Thyroid gland (tissue), 4 donors: ENCODE results near the gene ANKRD66. TPM values are rescaled to one million over a fixed set of nuclear protein-coding genes. Genes with fewer than 3 reads are reported as not detected.
A peak's percentile ranks its signal among the peaks of the same experiment; 100 is the strongest.

ENCODE experiments used
- DNase-seq, 2 donors: peaks; one replicate each; pipeline ENCODE4 v3.0.0-alpha.2; 2019
- H3K27ac ChIP-seq, 3 donors: fragments of 200-600 bp; sonication (generic); 1 replicate in 2 of 3; 2 replicates in 1 of 3; pipeline ENCODE4 v1.5.1; 2016 to 2019; ENCODE audit warnings: mild to moderate bottlenecking in 1 of 3, moderate library complexity in 1 of 3
- H3K27me3 ChIP-seq: fragments of 200-600 bp; sonication (generic); one replicate; pipeline ENCODE4 v1.5.1; 2019
- H3K36me3 ChIP-seq, 2 donors: fragments of 200-600 bp; sonication (generic); one replicate each; pipeline ENCODE4 v1.5.1; 2016 to 2019
- H3K4me1 ChIP-seq, 2 donors: fragments of 200-600 bp; sonication (generic); one replicate each; pipeline ENCODE4 v1.5.1; 2017 to 2019
- H3K4me3 ChIP-seq, 3 donors: fragments of 200-600 bp; sonication (generic); replicated peaks in 1 of 3; 1 replicate in 2 of 3; 2 replicates in 1 of 3; pipeline ENCODE4 v1.5.1; 2016; ENCODE audit warnings: mild to moderate bottlenecking in 1 of 3
- H3K9me3 ChIP-seq: fragments of 200-600 bp; sonication (generic); one replicate; pipeline ENCODE4 v1.5.1; 2017
- POLR2A ChIP-seq, 2 donors: fragments of 450-650 bp; IDR thresholded peaks; one replicate each; pipeline ENCODE4 v1.6.1; 2017; ENCODE audit warnings: antibody characterized with exemption in 2 of 2, mild to moderate bottlenecking in 2 of 2, moderate library complexity in 1 of 2
- WGBS, 2 donors: methylation state at CpG; one replicate each; pipeline ENCODE4 v1.1.5; 2017; 5-methylcytosine and 5-hydroxymethylcytosine counted together
- intact Hi-C: fragments of 100-400 bp; cut with DNase I; formaldehyde crosslinking; loops from one replicate; pipeline ENCODE4 v1.15.1; 2023
- total RNA-seq, 4 donors: library from RNA; depleted of rRNA; stranded (reverse); fragments of >200 nt; gene quantifications; one replicate each; pipeline ENCODE4 v1.2.3, GENCODE V29; 2016
- TF ChIP-seq, protein P1 (sequence below), 6 experiments: fragments of 200-600 bp in 3 of 6; fragments of 450-650 bp in 3 of 6; sonication (generic) in 3 of 6; IDR thresholded peaks; one replicate each; pipeline ENCODE4 v1.5.1; 2016 to 2019; ENCODE audit warnings: antibody characterized with exemption in 6 of 6, mild to moderate bottlenecking in 2 of 6, inconsistent platforms in 1 of 6, moderate library complexity in 1 of 6

Gene ANKRD66
- not detected for total RNA-seq

DNA sequence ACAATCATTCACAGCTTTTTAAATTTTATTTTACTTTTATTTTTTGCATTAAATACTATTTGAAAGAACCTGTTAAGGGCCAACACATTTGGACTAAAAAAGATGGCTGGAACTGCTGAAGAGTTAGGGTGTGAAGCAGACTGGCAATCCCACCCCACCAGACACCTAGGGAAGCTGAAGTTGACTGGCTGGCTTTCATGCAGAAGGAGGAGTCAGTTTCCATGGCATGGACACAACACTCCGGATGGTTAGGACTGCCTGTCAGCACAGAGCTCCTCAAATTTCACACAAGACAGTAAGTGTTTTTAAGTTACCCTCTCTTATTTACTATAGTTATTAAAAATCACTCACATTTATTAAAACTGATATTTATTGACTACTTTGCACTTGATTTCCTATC lies at the start of gene ANKRD66:
Gene ANKRD66, plus strand, starts transcription at position 238 of the 400 bp plus-strand sequence. CDS start 5,016 bp downstream, outside the sequence.
- no peaks in the 10 kb centered on the region for H3K4me1 ChIP-seq
- no peak within 1 kb of the TSS for H3K27ac ChIP-seq
- intact Hi-C loops = no loop called here
- 41 to 86% methylated on average over 1 of the region's 1 CpG for WGBS, 2 donors
- DNase-seq = no peak
- no peak within 1 kb of the TSS for H3K4me3 ChIP-seq
- no peak for TF ChIP-seq POLR2A (IDR thresholded peaks at IDR 0.05)
- TF ChIP-seq, protein P1, sequence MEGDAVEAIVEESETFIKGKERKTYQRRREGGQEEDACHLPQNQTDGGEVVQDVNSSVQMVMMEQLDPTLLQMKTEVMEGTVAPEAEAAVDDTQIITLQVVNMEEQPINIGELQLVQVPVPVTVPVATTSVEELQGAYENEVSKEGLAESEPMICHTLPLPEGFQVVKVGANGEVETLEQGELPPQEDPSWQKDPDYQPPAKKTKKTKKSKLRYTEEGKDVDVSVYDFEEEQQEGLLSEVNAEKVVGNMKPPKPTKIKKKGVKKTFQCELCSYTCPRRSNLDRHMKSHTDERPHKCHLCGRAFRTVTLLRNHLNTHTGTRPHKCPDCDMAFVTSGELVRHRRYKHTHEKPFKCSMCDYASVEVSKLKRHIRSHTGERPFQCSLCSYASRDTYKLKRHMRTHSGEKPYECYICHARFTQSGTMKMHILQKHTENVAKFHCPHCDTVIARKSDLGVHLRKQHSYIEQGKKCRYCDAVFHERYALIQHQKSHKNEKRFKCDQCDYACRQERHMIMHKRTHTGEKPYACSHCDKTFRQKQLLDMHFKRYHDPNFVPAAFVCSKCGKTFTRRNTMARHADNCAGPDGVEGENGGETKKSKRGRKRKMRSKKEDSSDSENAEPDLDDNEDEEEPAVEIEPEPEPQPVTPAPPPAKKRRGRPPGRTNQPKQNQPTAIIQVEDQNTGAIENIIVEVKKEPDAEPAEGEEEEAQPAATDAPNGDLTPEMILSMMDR (IDR thresholded peaks at IDR 0.05) = no peak
- no peaks in the 10 kb centered on the region for H3K27me3 ChIP-seq
- H3K36me3 ChIP-seq = no peaks in the 10 kb centered on the region
- H3K9me3 ChIP-seq = no peaks in the 10 kb centered on the region

DNA sequence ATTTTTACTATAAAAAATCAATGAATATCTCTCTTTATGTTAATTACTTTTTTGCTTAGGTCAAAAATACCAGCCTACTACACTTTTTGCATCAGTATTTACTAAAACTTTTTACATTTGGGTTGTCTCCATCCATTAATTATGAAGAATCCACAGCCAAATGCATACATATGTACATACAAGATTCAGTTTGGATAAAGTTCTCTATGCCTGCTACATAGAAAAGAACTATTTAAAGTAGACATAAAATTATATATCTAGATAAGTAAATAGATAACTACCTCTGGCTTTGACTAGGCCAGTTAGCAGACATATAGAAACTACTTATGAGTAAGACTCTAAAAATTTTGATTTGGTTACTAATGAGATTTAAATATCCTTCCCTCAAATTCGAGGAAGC lies 46.8 kb upstream of the ANKRD66 start:
- Histone ChIP-seq H3K4me1 (peaks cover 0 to under 1% of the 10 kb centered on the region in 2 donors), H3K27me3 (no peaks in the 10 kb centered on the region), H3K36me3 (no peaks in the 10 kb centered on the region), H3K4me3 (no peak overlapping the region), H3K27ac (no peak overlapping the region), H3K9me3 (no peaks in the 10 kb centered on the region)
- 87 to 90% methylated on average over 1 of the region's 1 CpG for WGBS, 2 donors
- DNase-seq = no peak
- TF ChIP-seq, protein P1 (IDR thresholded peaks at IDR 0.05) = no peak
- TF ChIP-seq POLR2A (IDR thresholded peaks at IDR 0.05) = no peak
- intact Hi-C loops = no loop called here

DNA sequence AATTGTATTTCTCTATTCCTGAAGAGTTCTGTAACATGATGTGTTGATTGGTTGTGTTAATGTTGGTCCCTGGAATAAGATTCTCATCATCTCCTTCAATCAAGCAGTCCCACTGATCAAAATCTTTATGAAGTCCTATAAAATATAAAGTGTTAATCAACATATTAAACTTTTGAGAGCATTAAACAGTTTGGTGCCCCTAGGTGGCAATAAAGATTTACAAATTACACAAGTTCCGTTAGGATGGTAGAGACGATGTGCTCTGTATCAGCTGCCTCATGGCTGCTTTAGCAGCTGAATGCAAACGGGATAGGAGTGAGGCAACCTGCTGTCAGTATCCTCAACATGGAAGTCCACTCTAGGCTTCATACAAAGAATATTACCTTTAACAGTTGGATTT lies 42.2 kb upstream of the ANKRD66 start:
- Histone ChIP-seq H3K27ac (no peak overlapping the region), H3K36me3 (no peaks in the 10 kb centered on the region), H3K4me3 (no peak overlapping the region), H3K9me3 (no peaks in the 10 kb centered on the region), H3K27me3 (no peaks in the 10 kb centered on the region), H3K4me1 (peaks cover 6 to 8% of the 10 kb centered on the region in 2 donors)
- TF ChIP-seq, protein P1 (IDR thresholded peaks at IDR 0.05) = peak in 3 of 6 experiments; percentile 34 to 49 (median 42)
- TF ChIP-seq POLR2A (IDR thresholded peaks at IDR 0.05) = no peak
- WGBS, 2 donors = 14 to 26% methylated on average over 3 of the region's 3 CpGs
- DNase-seq = no peak
- intact Hi-C loops = no loop called here

DNA sequence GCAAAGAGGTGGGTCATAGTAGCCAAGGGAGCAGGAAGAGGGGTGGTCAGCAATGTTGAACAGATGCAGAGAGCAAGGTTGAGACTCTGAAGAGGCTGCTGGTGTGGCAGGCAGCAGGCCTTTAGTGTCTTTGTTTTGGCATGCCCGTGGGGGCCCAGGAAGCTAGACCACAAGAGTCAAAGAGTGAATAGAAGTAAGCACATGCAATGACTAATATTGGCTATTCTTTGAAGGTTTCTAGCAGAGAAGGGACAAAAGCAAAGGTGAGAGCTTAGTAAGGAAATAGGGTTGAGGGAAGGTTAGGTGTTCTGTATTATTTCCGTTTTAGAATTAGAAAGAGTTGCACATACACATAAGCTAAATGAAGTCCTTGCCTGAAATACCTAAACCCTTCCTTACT lies 40.3 kb upstream of the ANKRD66 start:
- Histone ChIP-seq H3K4me1 (peaks cover 6 to 8% of the 10 kb centered on the region in 2 donors), H3K27me3 (no peaks in the 10 kb centered on the region), H3K36me3 (no peaks in the 10 kb centered on the region), H3K4me3 (no peak overlapping the region), H3K27ac (no peak overlapping the region), H3K9me3 (no peaks in the 10 kb centered on the region)
- TF ChIP-seq, protein P1 (IDR thresholded peaks at IDR 0.05) = no peak
- no peak for TF ChIP-seq POLR2A (IDR thresholded peaks at IDR 0.05)
- 89 to 90% methylated on average over 2 of the region's 2 CpGs for WGBS, 2 donors
- intact Hi-C loops = no loop called here
- DNase-seq = no peak

DNA sequence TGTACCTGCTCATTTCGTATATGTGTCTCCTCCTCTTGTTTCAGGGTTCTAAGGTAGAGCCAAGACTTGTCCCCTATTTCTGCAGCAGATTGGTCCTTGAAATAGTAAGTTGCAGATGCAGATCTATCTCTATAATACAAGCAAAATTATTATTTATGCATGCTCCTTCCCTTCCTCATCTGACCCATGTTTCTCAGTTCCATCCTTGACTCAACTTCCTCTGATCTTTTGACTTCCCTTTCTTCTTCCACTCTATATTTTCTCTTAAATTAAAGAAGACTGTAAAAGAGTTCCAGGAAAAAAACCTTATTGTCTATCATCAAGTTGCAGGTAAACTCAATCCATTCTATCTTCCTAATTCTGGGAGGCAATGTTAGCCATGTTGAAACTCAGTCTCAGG lies 35.2 kb upstream of the ANKRD66 start:
- Histone ChIP-seq H3K4me3 (no peak overlapping the region), H3K27ac (no peak overlapping the region), H3K9me3 (no peaks in the 10 kb centered on the region), H3K36me3 (no peaks in the 10 kb centered on the region), H3K27me3 (no peaks in the 10 kb centered on the region), H3K4me1 (no peaks in the 10 kb centered on the region)
- no peak for DNase-seq
- intact Hi-C loops = no loop called here
- 83 to 91% methylated on average over 1 of the region's 1 CpG for WGBS, 2 donors
- no peak for TF ChIP-seq POLR2A (IDR thresholded peaks at IDR 0.05)
- TF ChIP-seq, protein P1 (IDR thresholded peaks at IDR 0.05) = no peak
